Glutamatergic neuron (in vitro differentiated cells): ENCODE results near the gene APOOL. TPM values are rescaled to one million over a fixed set of nuclear protein-coding genes. Genes with fewer than 3 reads are reported as not detected.

ENCODE experiments used
- DNase-seq: peaks from one replicate; pipeline ENCODE4 v3.0.0; 2022
- H3K27ac Mint-ChIP-seq: one replicate; pipeline ENCODE4 v1.8.0; 2020; ENCODE audit warnings: mild to moderate bottlenecking, mixed read lengths, inconsistent platforms; ENCODE audit not compliant: unreplicated experiment
- H3K27me3 Mint-ChIP-seq: one replicate; pipeline ENCODE4 v1.8.0; 2020; ENCODE audit warnings: mild to moderate bottlenecking, moderate library complexity, mixed read lengths, inconsistent platforms; ENCODE audit not compliant: unreplicated experiment
- H3K36me3 Mint-ChIP-seq: one replicate; pipeline ENCODE4 v1.8.0; 2020; ENCODE audit warnings: mild to moderate bottlenecking, mixed read lengths, inconsistent platforms; ENCODE audit not compliant: unreplicated experiment
- H3K4me1 Mint-ChIP-seq: one replicate; pipeline ENCODE4 v1.8.0; 2020; ENCODE audit warnings: mild to moderate bottlenecking, low read depth, mixed read lengths, inconsistent platforms; ENCODE audit not compliant: unreplicated experiment
- H3K4me3 Mint-ChIP-seq: one replicate; pipeline ENCODE4 v1.8.0; 2020; ENCODE audit warnings: mild to moderate bottlenecking, mixed read lengths, inconsistent platforms; ENCODE audit not compliant: unreplicated experiment
- H3K9me3 Mint-ChIP-seq: one replicate; pipeline ENCODE4 v1.8.0; 2020; ENCODE audit warnings: mild to moderate bottlenecking, moderate library complexity, mixed read lengths, inconsistent platforms; ENCODE audit not compliant: unreplicated experiment
- total RNA-seq: library from RNA; stranded (reverse); fragmentation: NEBNext Ultra II Directional; extraction: Animal tissue kit (Norgen Biotek cat#: 25700); gene quantifications from one replicate; pipeline ENCODE4 v1.2.1, GENCODE V29; 2021; ENCODE audit not compliant: unreplicated experiment
- TF ChIP-seq, protein P1 (sequence below): fragments of 200-600 bp; sonication (generic); IDR thresholded peaks from one replicate; pipeline ENCODE4 v1.5.0; 2021; ENCODE audit not compliant: partially characterized antibody, unreplicated experiment

APOOL gene
- total RNA-seq, 1 donor from 2014 or later = 21.6 TPM

DNA sequence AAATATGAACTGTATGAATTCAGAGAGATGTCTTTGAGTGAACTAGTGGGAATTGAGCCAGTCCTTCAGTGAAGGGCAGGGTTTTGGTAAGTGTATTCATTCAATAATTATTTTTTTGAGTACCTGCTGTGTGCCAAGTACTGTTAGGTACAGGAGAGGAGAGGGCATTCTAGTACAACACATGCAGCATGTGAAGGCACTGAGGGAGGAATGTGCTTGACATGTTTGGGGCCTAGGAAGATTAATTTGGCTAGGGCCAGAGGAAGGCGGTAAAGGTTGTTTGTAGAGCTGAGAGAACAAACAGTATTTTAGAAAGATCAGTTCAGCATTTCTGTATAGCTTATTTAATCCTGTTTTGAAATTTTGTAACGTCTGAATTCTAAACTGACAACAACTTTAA is 27.8 kb downstream of the APOOL start:
- Mint-ChIP-seq H3K9me3 (no peaks in the 10 kb centered on the region), H3K27me3 (no peaks in the 10 kb centered on the region), H3K36me3 (no peaks in the 10 kb centered on the region), H3K27ac (no peak overlapping the region), H3K4me3 (no peak overlapping the region), H3K4me1 (no peaks in the 10 kb centered on the region)
- TF ChIP-seq, protein P1, sequence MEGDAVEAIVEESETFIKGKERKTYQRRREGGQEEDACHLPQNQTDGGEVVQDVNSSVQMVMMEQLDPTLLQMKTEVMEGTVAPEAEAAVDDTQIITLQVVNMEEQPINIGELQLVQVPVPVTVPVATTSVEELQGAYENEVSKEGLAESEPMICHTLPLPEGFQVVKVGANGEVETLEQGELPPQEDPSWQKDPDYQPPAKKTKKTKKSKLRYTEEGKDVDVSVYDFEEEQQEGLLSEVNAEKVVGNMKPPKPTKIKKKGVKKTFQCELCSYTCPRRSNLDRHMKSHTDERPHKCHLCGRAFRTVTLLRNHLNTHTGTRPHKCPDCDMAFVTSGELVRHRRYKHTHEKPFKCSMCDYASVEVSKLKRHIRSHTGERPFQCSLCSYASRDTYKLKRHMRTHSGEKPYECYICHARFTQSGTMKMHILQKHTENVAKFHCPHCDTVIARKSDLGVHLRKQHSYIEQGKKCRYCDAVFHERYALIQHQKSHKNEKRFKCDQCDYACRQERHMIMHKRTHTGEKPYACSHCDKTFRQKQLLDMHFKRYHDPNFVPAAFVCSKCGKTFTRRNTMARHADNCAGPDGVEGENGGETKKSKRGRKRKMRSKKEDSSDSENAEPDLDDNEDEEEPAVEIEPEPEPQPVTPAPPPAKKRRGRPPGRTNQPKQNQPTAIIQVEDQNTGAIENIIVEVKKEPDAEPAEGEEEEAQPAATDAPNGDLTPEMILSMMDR = no peak
- DNase-seq = no peak

DNA sequence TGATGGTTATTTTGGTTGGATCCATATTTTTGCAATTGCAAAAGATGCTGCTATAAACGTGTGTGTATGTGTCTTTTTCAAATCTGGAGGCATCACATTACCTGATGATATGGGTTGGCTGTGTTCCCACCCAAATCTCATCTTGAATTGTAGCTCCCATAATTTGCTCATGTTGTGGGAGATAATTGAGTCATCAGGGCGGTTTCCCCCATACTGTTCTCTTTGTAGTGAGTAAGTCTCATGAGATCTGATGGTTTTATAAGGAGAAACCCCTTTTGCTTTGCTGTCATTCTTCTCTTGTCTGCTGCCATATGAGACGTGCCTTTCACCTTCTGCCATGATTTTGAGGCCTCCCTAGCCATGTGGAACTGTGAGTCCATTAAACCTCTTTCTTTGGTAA is 33.4 kb downstream of the APOOL start:
- TF ChIP-seq, protein P1 = no peak
- Mint-ChIP-seq H3K27me3 (peaks cover 3% of the 10 kb centered on the region), H3K4me3 (no peak overlapping the region), H3K36me3 (no peaks in the 10 kb centered on the region), H3K4me1 (no peaks in the 10 kb centered on the region), H3K9me3 (peaks cover 2% of the 10 kb centered on the region), H3K27ac (no peak overlapping the region)
- DNase-seq = no peak

- Mint-ChIP-seq H3K27me3 (no peaks in the 10 kb centered on the region), H3K4me3 (no peak overlapping the region), H3K36me3 (no peaks in the 10 kb centered on the region)
These were observed 48.0 kb downstream of the APOOL start for GRCh38 chrX:85051627-85052026.

GRCh38 chrX:85052205-85052604 is 48.5 kb downstream of the APOOL start:
- Mint-ChIP-seq H3K36me3 (no peaks in the 10 kb centered on the region), H3K4me3 (no peak overlapping the region), H3K27me3 (no peaks in the 10 kb centered on the region), H3K27ac (no peak overlapping the region), H3K4me1 (no peaks in the 10 kb centered on the region), H3K9me3 (no peaks in the 10 kb centered on the region)
- no peak for DNase-seq
- TF ChIP-seq, protein P1 = no peak

More at GRCh38 chrX:85051627-85052026, 48.0 kb downstream of the APOOL start:
- Mint-ChIP-seq H3K9me3 (no peaks in the 10 kb centered on the region), H3K27ac (no peak overlapping the region), H3K4me1 (no peaks in the 10 kb centered on the region)
- TF ChIP-seq, protein P1 = no peak
- no peak for DNase-seq

DNA sequence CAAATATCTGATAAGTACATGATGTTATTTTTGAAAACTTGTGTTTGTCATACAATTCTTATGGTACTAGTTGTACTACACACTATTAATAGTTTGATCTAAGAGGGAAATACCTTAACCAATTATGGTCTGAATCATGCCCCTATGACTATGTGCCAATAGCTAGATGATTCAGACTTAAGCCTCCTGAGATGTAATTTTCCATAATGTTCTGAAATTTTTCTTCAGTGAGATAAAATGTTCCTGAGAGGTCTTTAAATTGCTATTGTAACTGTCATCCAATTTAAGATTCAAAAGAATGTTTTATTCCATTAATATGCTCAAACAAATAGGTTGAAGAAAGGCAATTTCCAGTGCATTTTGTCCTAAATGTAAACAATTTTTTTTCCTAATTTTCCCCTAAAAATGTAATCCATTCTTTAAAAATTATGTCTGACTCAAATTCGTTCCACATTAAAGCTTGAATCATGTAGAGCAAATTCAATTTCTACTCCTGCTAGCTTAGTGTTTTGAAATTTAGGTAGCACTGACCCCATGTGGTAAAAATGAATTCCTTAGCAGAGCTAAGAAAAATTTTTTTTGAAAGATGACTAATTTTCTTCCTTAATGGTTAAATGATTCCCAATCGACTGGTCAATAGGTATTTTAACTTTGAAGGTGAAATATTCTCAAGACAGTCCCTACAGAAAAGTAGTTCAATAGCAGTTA is 49.1 kb downstream of the APOOL start:
- Mint-ChIP-seq H3K4me1 (no peaks in the 10 kb centered on the region), H3K36me3 (no peaks in the 10 kb centered on the region), H3K9me3 (no peaks in the 10 kb centered on the region), H3K27ac (no peak overlapping the region), H3K4me3 (no peak overlapping the region), H3K27me3 (no peaks in the 10 kb centered on the region)
- no peak for DNase-seq
- TF ChIP-seq, protein P1 = no peak
